Activated CD4-positive, CD25-positive, alpha-beta regulatory T cell treated with anti-CD3 and anti-CD28 coated beads, Interleukin-2, amount 50 U/mL, for 16 hours (primary cell): Measurements from ENCODE around the gene WDR27.
"Not testable (repeated sequence)": the region's sequence is repeated elsewhere in the genome, so short reads cannot be mapped to it uniquely, and the experiment has no call there.

Experiments used
- DNase-seq: peaks from one replicate; pipeline ENCODE4 v3.0.0-alpha.2; 2020; ENCODE audit warnings: low read depth, low spot score

Gene WDR27

GRCh38 chr6:169601129-169601528, 100.7 kb downstream of the WDR27 start:
- DNase-seq = not testable (repeated sequence)

GRCh38 chr6:169592558-169592957, 109.3 kb downstream of the WDR27 start:
- DNase-seq = no peak

GRCh38 chr6:169591616-169592015, 110.2 kb downstream of the WDR27 start:
- DNase-seq = no peak

GRCh38 chr6:169590376-169590939, 111.4 kb downstream of the WDR27 start:
- DNase-seq = no peak

- no peak for DNase-seq
These were observed 112.1 kb downstream of the WDR27 start for GRCh38 chr6:169589699-169590257.

GRCh38 chr6:169589293-169589692, 112.5 kb downstream of the WDR27 start:
- no peak for DNase-seq

- no peak for DNase-seq
These were observed 113.9 kb downstream of the WDR27 start for GRCh38 chr6:169587975-169588374.

GRCh38 chr6:169583886-169584541, 117.8 kb downstream of the WDR27 start:
- no peak for DNase-seq

GRCh38 chr6:169579407-169580111, 122.3 kb downstream of the WDR27 start:
- no peak for DNase-seq

GRCh38 chr6:169577974-169578373, 123.9 kb downstream of the WDR27 start:
- no peak for DNase-seq

GRCh38 chr6:169577236-169577635, 124.6 kb downstream of the WDR27 start:
- DNase-seq = no peak

- DNase-seq = no peak
These were observed 126.0 kb downstream of the WDR27 start for GRCh38 chr6:169575821-169576220.

GRCh38 chr6:169575365-169575764, 126.5 kb downstream of the WDR27 start:
- DNase-seq = no peak

GRCh38 chr6:169574420-169574819, 127.4 kb downstream of the WDR27 start:
- DNase-seq = no peak

- no peak for DNase-seq
These were observed 127.9 kb downstream of the WDR27 start for GRCh38 chr6:169573883-169574282.

GRCh38 chr6:169571123-169571962, 130.5 kb downstream of the WDR27 start:
- DNase-seq = no peak

GRCh38 chr6:169568314-169569087, 133.3 kb downstream of the WDR27 start:
- DNase-seq = no peak

- no peak for DNase-seq
These were observed 134.0 kb downstream of the WDR27 start for GRCh38 chr6:169567819-169568218.

GRCh38 chr6:169566961-169567750, 134.7 kb downstream of the WDR27 start:
- DNase-seq = no peak

GRCh38 chr6:169566319-169566718, 135.5 kb downstream of the WDR27 start:
- no peak for DNase-seq
